Mesendoderm (in vitro differentiated cells): ENCODE results near the gene KLHDC3.

Experiments
- DNase-seq: peaks from one replicate; pipeline ENCODE4 v3.0.0; 2013
- H2AK5ac ChIP-seq: 2 replicates; pipeline ENCODE4 v1.6.1; 2013; ENCODE audit warnings: low read length, inconsistent platforms
- H2BK120ac ChIP-seq: 2 replicates; pipeline ENCODE4 v1.6.1; 2013; ENCODE audit warnings: low read depth, mild to moderate bottlenecking, low read length, moderate library complexity, mixed read lengths
- H2BK15ac ChIP-seq: replicated peaks from 2 replicates; pipeline ENCODE4 v1.6.1; 2013; ENCODE audit warnings: low read depth, mild to moderate bottlenecking, moderate library complexity
- H2BK5ac ChIP-seq: 2 replicates; pipeline ENCODE4 v1.6.1; 2013; ENCODE audit warnings: low read length, inconsistent platforms
- H3K18ac ChIP-seq: 2 replicates; pipeline ENCODE4 v1.6.1; 2013; ENCODE audit warnings: mild to moderate bottlenecking, low read length, mixed read lengths
- H3K23ac ChIP-seq: one replicate; pipeline ENCODE4 v1.6.1; 2013; ENCODE audit warnings: low read length
- H3K27ac ChIP-seq: 2 replicates; pipeline ENCODE4 v1.5.1; 2013; ENCODE audit warnings: low read depth, mild to moderate bottlenecking, inconsistent platforms, low read length, moderate library complexity
- H3K27me3 ChIP-seq: 2 replicates; pipeline ENCODE4 v1.6.1; 2013; ENCODE audit warnings: low read length, control low read depth, mild to moderate bottlenecking, inconsistent platforms; ENCODE audit not compliant: insufficient read depth, poor library complexity
- H3K36me3 ChIP-seq: 2 replicates; pipeline ENCODE4 v1.6.1; 2013; ENCODE audit warnings: low read length, inconsistent platforms; ENCODE audit not compliant: control insufficient read depth, insufficient read depth
- H3K4ac ChIP-seq: one replicate; pipeline ENCODE4 v1.6.1; 2013; ENCODE audit warnings: low read depth, mild to moderate bottlenecking, low read length, moderate library complexity
- H3K4me1 ChIP-seq: 2 replicates; pipeline ENCODE4 v1.6.1; 2013; ENCODE audit warnings: low read depth, low read length, inconsistent platforms; ENCODE audit not compliant: control insufficient read depth
- H3K4me2 ChIP-seq: 2 replicates; pipeline ENCODE4 v1.6.1; 2013; ENCODE audit warnings: low read length
- H3K4me3 ChIP-seq: 2 replicates; pipeline ENCODE4 v1.5.1; 2013; ENCODE audit warnings: mild to moderate bottlenecking, low read length
- H3K56ac ChIP-seq: one replicate; pipeline ENCODE4 v1.6.1; 2013; ENCODE audit warnings: low read length
- H3K79me1 ChIP-seq: 2 replicates; pipeline ENCODE4 v1.6.1; 2013; ENCODE audit warnings: low read length, inconsistent platforms
- H3K79me2 ChIP-seq: 2 replicates; pipeline ENCODE4 v1.6.1; 2013; ENCODE audit warnings: mild to moderate bottlenecking, low read length; ENCODE audit not compliant: control insufficient read depth, insufficient read depth
- H3K9ac ChIP-seq: 2 replicates; pipeline ENCODE4 v1.6.1; 2013; ENCODE audit warnings: low read length, inconsistent platforms
- H4K5ac ChIP-seq: one replicate; pipeline ENCODE4 v1.6.1; 2013; ENCODE audit warnings: low read length
- H4K8ac ChIP-seq: one replicate; pipeline ENCODE4 v1.6.1; 2013; ENCODE audit warnings: low read depth, mild to moderate bottlenecking, control low read depth, low read length, moderate library complexity
- WGBS: extraction: QIAGEN DNeasy Blood & Tissue Kit; methylation state at CpG from one replicate; pipeline ENCODE4 v1.1.7; 2013; ENCODE audit warnings: low lambda C conversion rate, missing lambda C conversion rate; ENCODE audit not compliant: insufficient coverage; ENCODE audit errors: extremely low coverage; 5-methylcytosine and 5-hydroxymethylcytosine counted together

The KLHDC3 gene

GRCh38 chr6:43032326-43032725 is 18.3 kb downstream of the KLHDC3 start:
- Histone ChIP-seq H3K23ac (no peak overlapping the region), H4K8ac (no peak overlapping the region), H3K27me3 (no peaks in the 10 kb centered on the region), H4K5ac (no peak overlapping the region), H2BK120ac (no peak overlapping the region), H2BK5ac (no peak overlapping the region), H3K56ac (no peak overlapping the region), H3K18ac (no peak overlapping the region), H2BK15ac (no peak overlapping the region), H3K79me2 (no peaks in the 10 kb centered on the region), H3K79me1 (no peaks in the 10 kb centered on the region), H3K9ac (no peak overlapping the region), H3K4me1 (no peaks in the 10 kb centered on the region), H3K4ac (no peak overlapping the region), H3K4me2 (no peak overlapping the region), H3K27ac (no peak overlapping the region), H2AK5ac (no peak overlapping the region), H3K36me3 (peaks cover 13% of the 10 kb centered on the region), H3K4me3 (no peak overlapping the region)
- no CpG with 5 or more reads among the region's 4 CpGs for WGBS
- DNase-seq, result no peak

GRCh38 chr6:43033496-43034189 is 19.6 kb downstream of the KLHDC3 start:
- no CpG with 5 or more reads among the region's 2 CpGs for WGBS
- DNase-seq, result no peak
- Histone ChIP-seq H2AK5ac (no peak overlapping the region), H3K9ac (no peak overlapping the region), H3K4ac (no peak overlapping the region), H3K79me1 (no peaks in the 10 kb centered on the region), H3K27ac (no peak overlapping the region), H3K56ac (no peak overlapping the region), H3K18ac (no peak overlapping the region), H4K5ac (no peak overlapping the region), H3K23ac (no peak overlapping the region), H3K4me3 (no peak overlapping the region), H4K8ac (no peak overlapping the region), H3K4me1 (no peaks in the 10 kb centered on the region), H2BK5ac (no peak overlapping the region), H3K4me2 (no peak overlapping the region), H2BK15ac (no peak overlapping the region), H2BK120ac (no peak overlapping the region), H3K79me2 (no peaks in the 10 kb centered on the region), H3K36me3 (peaks cover 16% of the 10 kb centered on the region), H3K27me3 (no peaks in the 10 kb centered on the region)

- Histone ChIP-seq H3K4me2 (no peak overlapping the region), H3K79me2 (no peaks in the 10 kb centered on the region), H3K4me1 (no peaks in the 10 kb centered on the region), H2BK5ac (no peak overlapping the region), H2BK15ac (no peak overlapping the region), H3K56ac (no peak overlapping the region), H3K27ac (no peak overlapping the region), H4K8ac (no peak overlapping the region), H3K18ac (no peak overlapping the region), H3K27me3 (no peaks in the 10 kb centered on the region), H3K9ac (no peak overlapping the region), H3K4me3 (no peak overlapping the region), H3K36me3 (peaks cover 15% of the 10 kb centered on the region), H3K4ac (no peak overlapping the region), H2BK120ac (no peak overlapping the region), H3K23ac (no peak overlapping the region), H3K79me1 (no peaks in the 10 kb centered on the region), H4K5ac (no peak overlapping the region), H2AK5ac (no peak overlapping the region)
- no peak for DNase-seq
- no CpG with 5 or more reads among the region's 2 CpGs for WGBS
These were observed 20.1 kb downstream of the KLHDC3 start for GRCh38 chr6:43034190-43034525.

- Histone ChIP-seq H2BK5ac (no peak overlapping the region), H4K5ac (no peak overlapping the region), H2AK5ac (no peak overlapping the region), H3K4me1 (no peaks in the 10 kb centered on the region), H3K4ac (no peak overlapping the region), H3K56ac (no peak overlapping the region), H3K9ac (no peak overlapping the region), H3K27me3 (no peaks in the 10 kb centered on the region), H3K27ac (no peak overlapping the region), H3K36me3 (peaks cover 13% of the 10 kb centered on the region), H2BK120ac (no peak overlapping the region), H3K79me1 (no peaks in the 10 kb centered on the region), H3K18ac (no peak overlapping the region), H4K8ac (no peak overlapping the region), H3K4me2 (no peak overlapping the region), H3K79me2 (no peaks in the 10 kb centered on the region), H3K23ac (no peak overlapping the region), H2BK15ac (no peak overlapping the region), H3K4me3 (no peak overlapping the region)
- no peak for DNase-seq
- WGBS, result no CpG with 5 or more reads among the region's 4 CpGs
These were observed 21.6 kb downstream of the KLHDC3 start for GRCh38 chr6:43035495-43036194.

- Histone ChIP-seq H3K4me2 (no peak overlapping the region), H3K27me3 (no peaks in the 10 kb centered on the region), H4K5ac (no peak overlapping the region), H3K18ac (no peak overlapping the region), H3K4me1 (no peaks in the 10 kb centered on the region), H3K4me3 (no peak overlapping the region), H2BK15ac (no peak overlapping the region), H3K36me3 (peaks cover 13% of the 10 kb centered on the region), H3K79me1 (no peaks in the 10 kb centered on the region), H2AK5ac (no peak overlapping the region), H4K8ac (no peak overlapping the region), H3K4ac (no peak overlapping the region), H3K79me2 (no peaks in the 10 kb centered on the region), H3K56ac (no peak overlapping the region), H3K9ac (no peak overlapping the region), H2BK5ac (no peak overlapping the region), H2BK120ac (no peak overlapping the region), H3K27ac (no peak overlapping the region), H3K23ac (no peak overlapping the region)
- no CpG with 5 or more reads among the region's 9 CpGs for WGBS
- DNase-seq, result no peak
These were observed 22.7 kb downstream of the KLHDC3 start for GRCh38 chr6:43036712-43037111.

- no peak overlapping the region for H2BK15ac ChIP-seq
- no peaks in the 10 kb centered on the region for H3K27me3 ChIP-seq
- WGBS, result no CpG with 5 or more reads among the region's 5 CpGs
- no peak overlapping the region for H3K18ac ChIP-seq
- H2BK120ac ChIP-seq, result no peak overlapping the region
- peaks cover 13% of the 10 kb centered on the region for H3K36me3 ChIP-seq
- no peak overlapping the region for H3K27ac ChIP-seq
- H3K56ac ChIP-seq, result no peak overlapping the region
- no peak overlapping the region for H3K4ac ChIP-seq
- H3K9ac ChIP-seq, result no peak overlapping the region
- H3K4me2 ChIP-seq, result no peak overlapping the region
- DNase-seq, result no peak
- no peaks in the 10 kb centered on the region for H3K4me1 ChIP-seq
- no peak overlapping the region for H2AK5ac ChIP-seq
- no peak overlapping the region for H2BK5ac ChIP-seq
- H3K79me1 ChIP-seq, result no peaks in the 10 kb centered on the region
- H3K4me3 ChIP-seq, result no peak overlapping the region
- no peaks in the 10 kb centered on the region for H3K79me2 ChIP-seq
- H4K8ac ChIP-seq, result no peak overlapping the region
- H3K23ac ChIP-seq, result no peak overlapping the region
- no peak overlapping the region for H4K5ac ChIP-seq
These were observed 23.1 kb downstream of the KLHDC3 start for GRCh38 chr6:43037197-43037596.
